SIG-M5 treated with dmso at 0.1 percent for 504 hours (cell line): ENCODE measurements around the gene HINT3.
"Not testable (repeated sequence)": the region's sequence is repeated elsewhere in the genome, so short reads cannot be mapped to it uniquely, and the experiment has no call there.

ENCODE experiments used
- DNase-seq: peaks from one replicate; lab custom pipeline; 2025; ENCODE audit not compliant: unreplicated experiment; lab: John Stamatoyannopoulos, UW

HINT3 gene

DNA sequence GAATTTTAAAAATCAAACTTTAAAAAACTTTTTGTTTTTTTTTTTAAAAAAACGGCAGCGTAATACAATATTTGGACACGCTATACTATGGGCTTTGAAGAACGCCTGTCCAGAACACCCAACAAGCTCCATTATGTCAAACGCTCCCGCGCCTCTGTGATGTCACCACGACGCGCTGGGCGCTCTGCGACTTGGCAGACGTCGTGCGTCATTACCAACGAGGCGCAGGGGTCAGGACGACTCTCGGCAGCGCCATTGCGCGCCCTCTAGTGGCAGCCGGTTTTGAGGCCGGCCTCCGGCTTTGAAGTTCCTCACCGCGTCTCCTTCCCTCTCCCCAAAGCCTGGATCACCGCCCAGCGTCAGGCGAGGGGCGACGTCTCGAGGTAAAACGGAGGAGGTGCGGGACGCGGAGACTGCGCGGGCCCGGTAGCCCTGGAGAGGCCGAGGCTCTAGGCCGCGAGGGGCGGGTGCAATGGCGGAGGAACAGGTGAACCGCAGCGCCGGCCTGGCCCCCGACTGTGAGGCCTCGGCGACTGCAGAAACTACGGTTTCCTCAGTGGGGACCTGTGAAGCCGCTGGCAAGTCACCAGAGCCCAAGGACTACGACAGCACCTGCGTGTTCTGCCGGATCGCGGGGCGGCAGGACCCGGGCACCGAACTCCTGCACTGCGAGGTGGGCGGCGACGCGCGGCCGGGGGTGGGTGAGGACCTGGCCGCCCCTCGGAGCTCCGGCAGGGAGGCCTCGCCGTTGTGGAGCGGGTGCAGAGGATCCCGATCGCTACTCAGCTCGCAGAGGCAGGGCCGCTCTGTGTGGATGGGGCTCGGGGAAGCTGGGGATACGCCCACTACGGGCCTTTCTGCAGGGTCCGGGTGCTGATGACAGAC is at the start of gene HINT3:
Gene HINT3 (plus strand): TSS at position 265 of the 885 bp plus-strand sequence. CDS start 208 bp downstream, at position 473.
- DNase-seq, result peak; percentile 90

DNA sequence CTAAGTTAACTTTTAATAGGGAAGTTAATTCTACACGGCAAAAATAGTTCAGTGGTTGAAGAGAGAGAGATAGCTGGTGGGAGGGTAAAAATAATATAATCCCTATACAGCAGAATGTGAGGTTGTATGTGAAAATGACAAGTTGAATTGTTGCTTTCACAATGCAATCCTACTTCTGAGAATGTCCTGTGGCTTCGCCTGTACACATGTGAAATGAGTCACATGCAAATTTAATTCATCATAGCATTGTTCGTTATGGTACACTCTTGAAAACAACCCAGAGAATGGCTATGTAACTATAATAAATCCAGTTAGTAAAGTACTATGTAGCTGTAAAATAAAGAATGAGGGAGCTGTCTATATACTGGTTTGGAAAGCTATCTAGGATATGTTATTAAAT is 46.0 kb upstream of the HINT3 start:
- no peak for DNase-seq

DNA sequence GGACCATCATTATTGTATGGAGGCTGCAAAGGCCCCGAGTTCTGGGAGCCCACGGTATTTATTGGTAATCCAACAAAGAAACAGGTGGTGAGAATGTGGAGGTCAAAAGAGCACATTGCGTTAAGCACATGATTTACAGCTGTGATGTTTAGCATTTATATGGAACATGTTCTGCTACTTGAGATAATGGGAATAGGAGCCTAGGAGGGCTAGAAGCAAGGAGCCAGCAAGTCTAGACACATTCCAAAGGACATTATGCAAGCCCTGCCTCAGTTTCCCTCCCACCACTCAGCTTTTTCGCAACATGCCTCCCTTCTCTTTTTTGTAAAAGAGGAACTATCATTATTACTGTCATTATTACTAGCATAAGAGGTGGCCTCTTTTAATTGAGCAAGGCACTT is 45.5 kb upstream of the HINT3 start:
- DNase-seq, result peak; percentile 21

DNA sequence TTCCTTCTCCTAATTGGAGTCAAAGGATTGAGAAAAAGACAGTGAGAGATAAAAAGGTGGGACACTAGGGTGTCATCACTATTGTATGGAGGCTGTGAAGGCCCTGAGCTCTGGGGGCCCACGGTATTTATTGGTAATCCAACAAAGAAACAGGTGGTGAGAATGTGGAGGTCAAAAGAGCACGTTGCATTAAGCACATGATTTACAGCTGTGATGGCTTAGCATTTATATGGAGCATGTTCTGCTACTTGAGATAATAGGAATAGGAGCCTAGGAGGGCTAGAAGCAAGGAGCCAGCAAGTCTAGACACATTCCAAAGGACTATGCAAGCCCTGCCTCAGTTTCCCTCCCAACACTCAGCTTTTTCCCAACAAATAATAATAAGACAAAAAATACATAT is 44.1 kb upstream of the HINT3 start:
- not testable (repeated sequence) for DNase-seq

DNA sequence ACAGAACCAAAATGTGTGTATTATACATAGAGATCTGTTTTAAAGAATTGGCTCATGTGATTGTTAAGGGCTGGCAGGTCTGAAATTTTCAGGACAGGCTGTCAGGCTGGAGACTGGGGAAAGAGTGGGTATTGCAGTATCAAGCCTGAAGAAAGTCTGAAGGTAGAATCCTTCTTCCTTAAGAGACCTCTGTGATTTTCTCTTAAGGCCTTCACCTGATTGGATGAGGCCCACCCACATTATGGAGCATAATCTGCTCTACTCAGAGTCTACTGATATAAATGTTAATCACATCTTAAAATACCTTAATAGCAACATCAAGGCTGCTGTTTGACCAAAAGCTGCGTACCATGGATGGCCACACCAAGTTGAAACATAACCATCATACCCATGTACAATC is 43.4 kb upstream of the HINT3 start:
- no peak for DNase-seq

DNA sequence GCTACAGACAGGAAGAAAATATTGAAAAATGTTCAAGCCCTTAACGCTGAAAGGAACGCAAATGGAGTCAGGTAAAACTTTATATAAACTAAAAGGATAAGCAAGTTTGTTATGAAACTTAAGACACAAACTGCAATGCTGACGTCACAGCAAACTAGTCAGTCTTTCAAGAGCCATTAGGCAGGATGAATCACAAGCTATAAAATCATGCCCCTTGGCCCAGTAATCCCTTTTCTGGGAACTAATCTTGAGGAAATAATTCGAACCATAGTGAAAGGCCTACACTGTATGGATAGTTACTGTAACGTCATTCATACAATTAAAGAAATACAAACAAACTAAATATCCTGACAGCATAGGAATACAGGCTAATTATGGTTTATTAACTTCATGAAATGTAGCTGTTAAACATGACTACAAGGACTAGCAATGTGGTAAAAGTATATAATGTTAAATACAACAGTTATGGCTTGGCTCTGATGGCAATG is 42.7 kb upstream of the HINT3 start:
- DNase-seq, result no peak

DNA sequence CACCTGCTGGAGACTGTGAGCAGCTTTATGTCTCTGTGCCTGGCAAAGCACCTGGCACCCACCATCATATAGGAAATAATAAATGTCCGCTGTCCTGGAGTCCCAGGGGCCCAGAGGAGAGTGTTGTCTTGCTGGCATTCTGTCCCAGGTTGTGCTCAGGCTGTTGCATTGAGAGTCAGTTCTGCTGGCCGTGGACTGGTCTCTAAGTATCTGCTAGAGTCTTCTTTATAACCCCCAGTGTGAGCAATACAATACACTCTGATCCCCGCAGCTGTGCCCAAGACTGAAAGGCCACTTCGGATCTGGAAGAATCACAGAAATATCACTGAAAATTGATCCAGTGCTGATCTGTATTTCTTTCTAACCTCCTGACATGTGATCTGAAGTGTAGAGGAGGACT is 38.3 kb upstream of the HINT3 start:
- no peak for DNase-seq

DNA sequence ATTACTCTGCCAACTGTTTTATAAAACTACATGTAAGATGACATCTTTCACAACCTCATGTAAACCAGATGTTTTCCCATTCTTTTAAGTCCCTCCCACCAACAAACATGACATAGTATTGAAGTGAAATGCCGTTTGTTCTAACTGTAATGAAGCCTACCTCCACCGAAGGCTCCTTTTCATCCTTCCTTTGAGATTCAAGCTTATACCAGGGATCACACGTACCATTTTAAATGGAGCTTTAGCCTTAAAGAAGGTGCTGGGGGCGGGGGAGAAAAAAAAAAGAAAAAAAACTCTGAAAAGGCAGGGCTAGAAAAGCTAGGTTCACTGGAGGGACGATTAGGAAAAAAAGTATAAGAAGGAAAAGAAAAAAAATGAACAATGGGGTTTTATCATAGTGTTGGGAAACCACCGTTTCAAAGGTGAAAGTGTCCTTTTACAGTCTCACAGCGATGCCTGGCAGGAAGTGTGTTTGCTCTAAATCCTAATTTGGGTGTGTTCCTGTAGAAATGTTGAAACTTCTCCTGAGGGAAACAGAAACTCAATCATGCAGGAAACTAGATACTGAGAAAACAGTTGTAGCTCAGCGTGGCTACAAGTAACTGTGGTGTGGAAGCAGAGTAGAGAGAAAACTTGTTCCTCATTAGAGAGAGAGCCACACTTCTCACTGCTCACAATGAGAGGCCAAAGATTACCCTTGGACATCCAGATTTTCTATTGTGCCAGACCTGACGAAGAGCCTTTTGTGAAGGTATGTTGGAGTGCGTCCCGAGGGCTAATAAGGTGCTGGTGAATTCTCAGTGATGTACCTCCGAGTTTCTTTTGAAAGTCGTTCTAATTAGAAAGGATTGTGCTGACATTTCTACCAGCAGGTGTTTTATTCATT is 37.6 kb upstream of the HINT3 start:
- DNase-seq, result peak; percentile 92

DNA sequence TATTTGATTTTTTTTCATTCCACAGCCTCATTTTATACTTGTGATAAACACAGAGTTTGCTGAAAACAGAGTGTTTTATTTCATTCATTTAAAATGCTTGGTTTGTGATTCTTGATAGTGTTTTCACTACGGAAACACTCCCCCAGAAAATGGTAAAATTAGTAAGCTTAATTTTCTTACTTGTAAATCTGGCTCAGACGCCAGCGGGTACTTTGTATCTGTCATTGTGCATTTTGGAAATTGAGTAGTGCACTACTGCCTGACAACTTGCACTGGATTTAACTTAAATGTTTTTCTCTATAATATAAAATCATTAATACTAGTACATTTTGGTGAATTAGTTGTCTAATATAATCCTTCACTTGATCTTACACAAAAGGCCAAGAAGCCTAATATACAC is 37.0 kb upstream of the HINT3 start:
- no peak for DNase-seq

DNA sequence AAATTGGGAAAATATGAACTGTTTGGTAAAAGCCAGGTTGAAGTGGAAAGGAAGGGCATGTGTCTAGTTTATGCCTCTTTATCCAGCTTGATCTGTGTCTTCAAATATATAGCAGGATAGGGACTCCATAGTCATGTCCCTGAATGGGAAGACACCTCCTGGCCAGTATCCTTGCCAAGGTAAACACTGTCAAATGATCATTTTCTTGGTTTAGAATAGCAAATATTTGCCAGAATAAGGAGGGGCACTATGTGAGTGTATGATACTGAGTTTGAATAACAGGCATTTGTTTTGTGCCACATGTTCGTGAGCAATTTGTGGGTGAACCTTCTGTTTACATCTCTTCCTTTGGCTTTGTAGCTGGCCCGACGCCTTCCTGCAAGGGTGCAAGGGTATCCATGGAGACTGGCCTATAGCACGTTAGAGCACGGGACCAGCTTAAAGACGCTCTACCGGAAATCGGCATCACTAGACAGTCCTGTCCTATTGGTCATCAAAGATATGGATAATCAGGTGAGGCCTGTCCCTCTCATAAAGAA is 34.2 kb upstream of the HINT3 start:
- no peak for DNase-seq

DNA sequence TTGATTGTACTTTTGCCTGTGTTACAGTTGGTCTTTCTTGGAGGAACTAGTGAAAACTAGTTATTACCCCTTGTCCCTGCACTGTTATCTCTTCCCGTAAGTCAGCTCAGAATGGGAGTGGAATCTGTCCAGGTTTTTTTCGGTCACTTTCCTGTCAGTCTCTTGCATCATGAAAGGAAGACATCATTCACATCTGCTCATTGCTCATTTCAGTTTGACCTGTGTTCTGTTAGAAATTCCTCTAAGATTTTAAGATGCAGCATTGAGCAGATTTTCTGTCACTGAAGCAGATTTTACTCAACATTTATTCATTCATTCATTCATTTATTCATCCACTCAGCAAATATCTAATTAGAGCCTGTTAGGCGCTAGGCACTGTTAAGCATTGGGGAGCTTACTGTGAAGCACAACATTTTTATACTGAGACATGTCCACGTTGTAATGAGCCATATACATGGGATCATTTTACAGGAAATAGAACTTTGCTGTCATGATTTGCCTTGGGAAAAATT is 33.1 kb upstream of the HINT3 start:
- DNase-seq, result no peak

DNA sequence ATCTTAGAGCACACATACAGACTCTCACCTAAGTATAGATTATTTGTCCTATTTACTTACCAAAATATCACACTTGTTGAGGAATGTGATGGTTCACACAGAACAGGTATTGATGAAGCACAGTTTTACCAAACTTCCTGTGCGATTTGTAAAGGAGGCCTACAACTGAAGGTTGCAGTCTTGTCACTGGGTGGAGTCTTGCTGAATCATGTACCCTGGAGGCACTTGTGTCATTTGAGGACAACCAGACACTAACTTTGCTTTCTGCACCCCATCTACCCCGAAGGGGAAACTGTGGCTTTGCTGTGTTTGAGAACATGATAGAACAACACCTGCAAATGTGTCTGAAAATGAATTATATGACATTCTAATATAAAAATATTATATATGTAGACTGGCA is 32.4 kb upstream of the HINT3 start:
- DNase-seq, result peak; percentile 40

DNA sequence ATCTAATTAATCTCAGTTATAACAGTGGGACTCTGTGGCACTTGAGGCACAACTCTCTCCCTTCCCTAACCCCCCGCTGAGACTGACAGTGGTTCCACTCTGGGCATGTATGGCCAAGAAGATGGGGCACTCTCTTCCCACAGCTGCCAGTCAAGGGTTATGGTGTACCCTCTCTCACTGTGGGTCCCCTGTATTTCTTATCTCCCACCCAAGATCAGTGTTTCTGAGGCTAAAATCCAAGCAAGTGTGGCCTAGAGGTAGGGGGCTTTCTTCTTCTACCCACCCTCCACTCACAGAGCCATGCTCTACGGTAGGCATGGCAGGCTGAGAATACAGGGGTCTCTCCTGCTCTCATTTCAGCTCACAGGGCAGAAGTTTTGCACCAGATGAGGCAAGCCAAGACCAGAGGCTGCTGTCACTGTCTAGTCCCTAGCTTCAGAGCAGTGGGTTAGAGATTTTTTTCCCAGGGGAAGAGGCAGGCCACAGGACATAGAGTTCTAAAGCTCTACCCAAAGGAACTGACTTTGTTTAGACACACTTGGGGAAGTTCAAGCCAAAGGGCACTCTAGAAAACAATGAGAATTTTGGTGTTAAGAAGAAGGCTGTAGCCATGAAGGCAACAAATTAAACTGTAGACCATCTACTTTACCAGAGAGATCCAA is 31.7 kb upstream of the HINT3 start:
- no peak for DNase-seq

DNA sequence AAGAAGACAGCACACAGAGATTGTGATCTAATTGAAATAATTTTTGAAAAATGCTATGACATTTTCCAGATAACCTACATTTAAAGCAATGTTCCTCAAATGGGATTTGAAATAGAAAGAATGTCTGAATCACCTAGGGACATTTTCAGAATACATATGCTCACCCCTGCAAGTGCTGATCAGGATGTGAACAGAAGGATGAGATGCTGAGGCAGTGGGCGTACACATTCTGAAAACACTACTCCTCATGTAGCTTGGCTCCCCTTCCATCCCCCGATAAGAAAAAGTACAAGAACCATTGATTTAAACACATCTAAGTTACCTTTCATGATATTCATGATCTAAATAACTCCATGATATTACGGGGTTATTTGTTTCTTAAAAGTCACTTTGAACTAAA is 29.9 kb upstream of the HINT3 start:
- no peak for DNase-seq

DNA sequence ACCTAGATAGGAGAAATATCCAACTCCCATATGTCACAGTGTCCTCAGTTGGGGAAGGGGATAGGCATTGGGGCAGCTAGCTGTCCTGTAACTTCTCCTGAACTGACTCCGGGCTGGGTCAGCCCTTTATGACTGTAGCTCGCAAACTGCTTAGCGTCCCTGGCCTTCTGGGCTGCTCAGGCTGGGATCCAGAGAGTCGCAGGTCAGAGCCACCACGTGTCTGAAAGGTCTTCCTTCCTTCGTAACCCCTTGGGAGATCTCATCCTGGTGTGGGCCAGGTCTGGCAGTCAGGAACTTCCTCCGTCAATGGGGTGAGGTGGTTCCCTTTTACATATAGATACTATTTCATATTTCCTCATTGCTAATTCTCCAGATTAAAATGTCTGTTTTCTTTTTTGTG is 28.8 kb upstream of the HINT3 start:
- DNase-seq, result no peak

DNA sequence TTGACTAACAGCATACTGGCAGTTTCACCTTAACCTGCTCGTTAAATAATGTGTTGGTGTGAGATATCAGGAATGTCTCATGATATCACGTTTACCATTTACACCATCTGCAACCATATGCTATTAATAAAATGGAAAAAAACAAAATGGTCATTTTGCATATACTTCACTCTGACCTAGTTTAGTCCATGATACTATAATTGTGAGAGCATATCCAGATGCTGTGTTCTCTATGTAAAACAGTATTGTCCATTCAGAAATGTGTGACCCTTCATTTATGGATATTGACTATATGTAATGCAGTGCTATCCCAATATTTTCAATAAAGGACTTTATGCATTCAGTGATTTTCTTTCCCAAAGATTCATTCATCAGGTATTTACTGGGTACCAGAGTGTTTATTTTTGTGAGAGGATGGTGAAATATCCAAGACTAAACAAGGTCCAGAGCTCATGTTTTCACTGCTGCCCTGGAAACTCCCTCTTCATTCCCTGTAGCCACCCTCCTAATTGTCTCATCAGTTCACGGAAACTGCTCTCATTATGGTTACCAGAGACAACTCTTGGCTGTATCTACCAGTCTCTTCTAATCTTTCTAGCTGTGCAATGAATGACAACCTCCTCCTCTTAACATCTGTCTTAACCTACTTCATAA is 25.7 kb upstream of the HINT3 start:
- DNase-seq, result no peak

DNA sequence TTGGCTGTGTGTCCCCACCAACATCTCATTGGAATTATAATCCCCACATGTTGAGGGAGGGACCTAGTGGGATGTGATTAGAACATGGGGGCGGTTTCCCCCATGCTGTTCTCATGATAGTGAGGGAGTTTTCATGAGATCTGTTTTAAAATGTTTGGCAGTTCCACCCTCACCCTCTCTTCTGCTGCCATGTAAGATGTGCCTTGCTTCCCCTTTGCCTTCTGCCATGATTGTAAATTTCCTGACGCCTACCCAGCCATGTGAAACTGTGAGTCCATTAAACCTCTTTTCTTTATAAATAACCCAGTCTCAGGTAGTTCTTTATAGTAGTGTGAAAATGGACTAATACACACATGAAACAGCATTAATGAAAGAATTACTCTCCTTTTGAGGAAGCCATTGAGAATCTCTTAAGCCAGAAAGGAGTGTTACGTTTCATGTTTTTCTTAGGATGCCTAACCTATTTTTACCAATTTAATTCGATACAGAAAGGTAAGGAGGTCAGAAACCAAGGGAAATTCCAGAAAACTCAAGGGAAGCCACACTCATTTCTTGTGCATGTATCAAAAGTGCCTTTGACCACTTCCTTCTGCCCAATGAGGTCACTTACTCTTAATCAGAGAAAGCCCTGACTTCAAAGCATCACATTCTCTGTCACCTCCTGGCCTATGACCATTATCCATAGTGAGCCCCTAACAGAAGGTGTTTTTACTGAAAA is 24.7 kb upstream of the HINT3 start:
- DNase-seq, result no peak

DNA sequence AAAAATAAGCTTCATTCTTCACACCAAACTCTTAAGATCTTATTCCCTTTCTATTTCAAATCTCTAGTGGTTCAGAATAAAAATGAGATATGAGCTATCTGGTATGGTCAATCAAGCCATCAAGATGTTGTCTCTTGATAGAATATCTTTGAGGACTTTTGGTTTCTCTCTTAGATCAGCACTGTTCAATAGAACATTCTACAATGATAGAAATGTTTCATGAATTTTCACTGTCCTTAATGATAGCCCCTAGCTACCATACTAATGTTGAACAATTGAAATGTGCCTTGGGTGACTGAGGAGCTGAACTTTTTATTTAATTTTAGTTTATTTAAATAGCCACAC is 24.1 kb upstream of the HINT3 start:
- DNase-seq, result no peak

DNA sequence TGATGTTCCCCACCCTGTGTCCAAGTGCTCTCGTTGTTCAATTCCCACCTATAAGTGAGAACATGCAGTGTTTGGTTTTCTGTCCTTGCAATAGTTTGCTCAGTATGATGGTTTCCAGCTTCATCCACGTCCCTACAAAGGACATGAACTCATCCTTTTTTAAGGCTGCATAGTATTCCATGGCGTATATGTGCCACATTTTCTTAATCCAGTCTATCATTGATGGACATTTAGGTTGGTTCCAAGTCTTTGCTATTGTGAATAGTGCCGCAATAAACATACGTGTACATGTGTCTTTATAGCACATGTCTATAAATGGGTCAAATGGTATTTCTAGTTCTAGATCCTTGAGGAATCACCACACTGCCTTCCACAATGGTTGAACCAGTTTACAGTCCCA is 21.1 kb upstream of the HINT3 start:
- DNase-seq, result not testable (repeated sequence)

DNA sequence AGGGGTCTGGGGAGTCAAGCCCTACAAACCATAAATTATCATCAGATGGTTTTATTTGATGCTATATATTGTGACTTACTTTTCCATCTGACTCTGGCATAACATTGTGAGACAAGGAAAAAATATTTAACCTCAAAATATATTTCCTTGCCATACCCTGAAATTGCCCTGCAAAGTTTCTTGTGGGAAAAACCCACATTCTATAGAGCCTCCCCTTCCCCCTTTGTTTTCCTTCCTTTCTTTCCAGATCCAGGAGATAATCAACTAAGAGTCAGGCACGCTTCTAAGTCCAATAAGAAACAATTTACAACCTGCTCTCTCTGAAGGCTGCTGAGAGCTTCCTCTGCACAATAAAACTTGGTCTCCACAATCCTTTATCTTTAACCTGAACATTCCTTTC is 17.5 kb upstream of the HINT3 start:
- DNase-seq, result no peak
